Stomach (tissue), 9 donors: ENCODE data around the gene GNAS-AS1. TPM values are rescaled to one million over a fixed set of nuclear protein-coding genes. Genes with fewer than 3 reads are reported as not detected.

Experiments
- DNase-seq, 2 donors: peaks; one replicate each; pipeline versions ENCODE4 v3.0.0 to v3.0.0-alpha.2; 2013 to 2019
- H3K27ac ChIP-seq, 5 donors: fragments of 200-600 bp in 4 of 5; sonication (generic) in 4 of 5; one replicate each; pipeline ENCODE4 v1.5.1; 2013 to 2019; ENCODE audit warnings: mild to moderate bottlenecking in 1 of 5, moderate library complexity in 1 of 5
- H3K27me3 ChIP-seq, 3 donors: fragments of 200-600 bp; sonication (generic); one replicate each; pipeline ENCODE4 v1.5.1; 2017 to 2019; ENCODE audit warnings: mixed run types in 1 of 3
- H3K36me3 ChIP-seq, 4 donors: fragments of 200-600 bp; sonication (generic); 1 replicate in 3 of 4; 2 replicates in 1 of 4; pipeline ENCODE4 v1.5.1; 2016 to 2019
- H3K4me1 ChIP-seq, 4 donors: fragments of 200-600 bp; sonication (generic); one replicate each; pipeline ENCODE4 v1.5.1; 2016 to 2019
- H3K4me3 ChIP-seq, 4 donors: fragments of 200-600 bp; sonication (generic) in 3 of 4; one replicate each; pipeline ENCODE4 v1.5.1; 2016 to 2019; ENCODE audit warnings: mild to moderate bottlenecking in 1 of 4
- H3K9me3 ChIP-seq, 4 donors: fragments of 200-600 bp; sonication (generic); one replicate each; pipeline ENCODE4 v1.5.1; 2016 to 2019
- CTCF ChIP-seq, 7 experiments: fragments of 450-650 bp in 4 of 7; fragments of 200-600 bp in 3 of 7; sonication (generic) in 3 of 7; IDR thresholded peaks; one replicate each; pipeline ENCODE4 v1.5.1; 2016 to 2019; ENCODE audit warnings: antibody characterized with exemption in 7 of 7, control low read depth in 2 of 7, mild to moderate bottlenecking in 1 of 7
- EP300 ChIP-seq: sonication (generic); formaldehyde crosslinking; IDR thresholded peaks from one replicate; pipeline ENCODE4 v1.6.1; 2017; ENCODE audit warnings: antibody characterized with exemption
- POLR2A ChIP-seq, 4 donors: fragments of 450-650 bp; IDR thresholded peaks; one replicate each; pipeline ENCODE4 v1.6.1; 2016; ENCODE audit warnings: antibody characterized with exemption in 4 of 4, control low read depth in 2 of 4, mild to moderate bottlenecking in 1 of 4, moderate library complexity in 1 of 4
- POLR2AphosphoS5 ChIP-seq, 3 donors: sonication (generic); formaldehyde crosslinking; IDR thresholded peaks; one replicate each; pipeline ENCODE4 v1.6.1; 2016; ENCODE audit warnings: antibody characterized with exemption in 3 of 3
- WGBS, 5 donors: extraction: QIAGEN DNeasy Blood & Tissue Kit in 3 of 5; methylation state at CpG; one replicate each; pipeline versions ENCODE4 v1.1.5 to v1.1.7; 2013 to 2018; 5-methylcytosine and 5-hydroxymethylcytosine counted together
- intact Hi-C: fragments of 100-400 bp; cut with DNase I; formaldehyde crosslinking; loops from one replicate; pipeline ENCODE4 v1.15.1; 2023; ENCODE audit warnings: low total_unique reads
- polyA plus RNA-seq, 3 donors: library from polyadenylated mRNA; stranded (reverse); fragments of 200-250 nt; gene quantifications; one replicate each; pipeline ENCODE4 v1.2.3, GENCODE V29; 2013
- total RNA-seq, 5 donors: library from RNA; depleted of rRNA; stranded (reverse); fragments of >200 nt; gene quantifications; one replicate each; pipeline versions ENCODE4 v1.1.0 to v1.2.3, GENCODE V29; 2014 to 2016
- donor health status: healthy with polysubstance abuse.
- donor health status: Bipolar disorder and iron deficiency.
- donor health status: healthy.

GNAS-AS1 gene
- total and polyA plus RNA-seq, 8 donors: 0.15 to 45.5 (median 1.8) TPM; not detected in 4

- Histone ChIP-seq H3K27me3 (no peaks in the 10 kb centered on the region), H3K36me3 (no peaks in the 10 kb centered on the region), H3K4me1 (peaks cover 0 to 4% (median 0%) of the 10 kb centered on the region in 4 donors), H3K4me3 (no peak overlapping the region), H3K9me3 (no peaks in the 10 kb centered on the region), H3K27ac (no peak overlapping the region)
- peak in 1 of 2 donors; percentile 60 for DNase-seq
- 43 to 58% (median 49%) methylated on average over 14 of the region's 14 CpGs for WGBS, 5 donors
- no peak for TF ChIP-seq EP300
- TF ChIP-seq POLR2A (IDR thresholded peaks at IDR 0.05): no peak
- no peak for TF ChIP-seq POLR2AphosphoS5 (IDR thresholded peaks at IDR 0.05)
- TF ChIP-seq CTCF (IDR thresholded peaks at IDR 0.05): no peak
- intact Hi-C loops: loop anchor here (10.0 kb wide), 1 partner anchor 586 kb away; no protein-coding TSS in a partner anchor
Observed at GRCh38 chr20:58868795-58869194, 18.1 kb upstream of the GNAS-AS1 start.

- 59 to 73% (median 70%) methylated on average over 5 of the region's 5 CpGs for WGBS, 5 donors
- Histone ChIP-seq H3K4me3 (no peak overlapping the region), H3K36me3 (no peaks in the 10 kb centered on the region), H3K27me3 (peaks cover 0 to 9% (median 0%) of the 10 kb centered on the region in 3 donors), H3K4me1 (peaks cover 0 to 4% (median 0%) of the 10 kb centered on the region in 4 donors), H3K27ac (no peak overlapping the region), H3K9me3 (no peaks in the 10 kb centered on the region)
- intact Hi-C loops: loop anchor here (10.0 kb wide), 1 partner anchor 588 kb away; no protein-coding TSS in a partner anchor
- DNase-seq: peak in 1 of 2 donors; percentile 34
- TF ChIP-seq EP300 (no peak), CTCF (IDR thresholded peaks at IDR 0.05) (no peak), POLR2AphosphoS5 (IDR thresholded peaks at IDR 0.05) (no peak), POLR2A (IDR thresholded peaks at IDR 0.05) (no peak)
Observed at GRCh38 chr20:58867211-58867610, 16.5 kb upstream of the GNAS-AS1 start.

- DNase-seq: no peak
- peaks cover 0 to 17% (median 0%) of the 10 kb centered on the region in 3 donors for H3K27me3 ChIP-seq
- TF ChIP-seq EP300 (no peak), CTCF (IDR thresholded peaks at IDR 0.05) (no peak), POLR2A (IDR thresholded peaks at IDR 0.05) (no peak), POLR2AphosphoS5 (IDR thresholded peaks at IDR 0.05) (no peak)
- intact Hi-C loops: loop anchor here (10.0 kb wide), 1 partner anchor 589 kb away; no protein-coding TSS in a partner anchor
- H3K4me3 ChIP-seq: no peak overlapping the region
- no peaks in the 10 kb centered on the region for H3K36me3 ChIP-seq
- 82 to 93% (median 86%) methylated on average over 2 of the region's 2 CpGs for WGBS, 5 donors
- no peaks in the 10 kb centered on the region for H3K9me3 ChIP-seq
- peaks cover 0 to 4% (median 0%) of the 10 kb centered on the region in 4 donors for H3K4me1 ChIP-seq
- H3K27ac ChIP-seq: no peak overlapping the region
Observed at GRCh38 chr20:58865843-58866242, 15.1 kb upstream of the GNAS-AS1 start.

DNA sequence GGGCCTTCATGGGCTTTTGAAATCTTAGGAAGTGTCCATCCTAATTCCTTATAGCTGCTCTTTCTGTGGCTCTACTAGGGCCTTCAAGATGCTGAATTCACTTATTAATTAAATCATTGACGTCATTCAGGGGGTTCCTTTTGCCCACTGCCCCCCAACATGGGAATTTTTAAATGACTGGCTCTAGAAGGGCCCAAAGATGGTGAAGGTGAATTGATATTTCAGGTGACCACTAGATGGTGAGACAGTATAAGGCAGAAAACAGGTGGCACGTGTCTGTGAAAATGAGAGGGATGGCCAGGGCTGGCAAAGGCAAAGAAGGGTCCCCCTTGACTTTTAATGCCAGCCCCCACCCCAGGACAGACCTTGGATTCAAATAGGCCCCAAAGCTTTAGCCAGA lies 13.6 kb upstream of the GNAS-AS1 start:
- no peak for TF ChIP-seq EP300
- TF ChIP-seq CTCF (IDR thresholded peaks at IDR 0.05): no peak
- no peak for TF ChIP-seq POLR2AphosphoS5 (IDR thresholded peaks at IDR 0.05)
- TF ChIP-seq POLR2A (IDR thresholded peaks at IDR 0.05): no peak
- Histone ChIP-seq H3K4me1 (no peaks in the 10 kb centered on the region), H3K9me3 (no peaks in the 10 kb centered on the region), H3K4me3 (no peak overlapping the region), H3K27me3 (peaks cover 0 to 31% (median 5%) of the 10 kb centered on the region in 3 donors), H3K27ac (no peak overlapping the region), H3K36me3 (no peaks in the 10 kb centered on the region)
- intact Hi-C loops: loop anchor here (10.0 kb wide), 1 partner anchor 590 kb away; no protein-coding TSS in a partner anchor
- WGBS, 5 donors: 34 to 44% (median 41%) methylated on average over 2 of the region's 2 CpGs
- no peak for DNase-seq
